Stimulated activated CD4-positive, alpha-beta T cell treated with anti-CD3 and anti-CD28 coated beads, Interleukin-4, amount 100 ng/mL, for 4 hours (primary cell): Measurements from ENCODE around the gene ZNF346.

Source experiments
- DNase-seq, 2 experiments: peaks; one replicate each; pipeline ENCODE4 v3.0.0-alpha.2; 2020

ZNF346 gene

GRCh38 chr5:177123789-177124485 lies 101.4 kb downstream of the ZNF346 start:
- DNase-seq = no peak

- no peak for DNase-seq
Observed at GRCh38 chr5:177124486-177124991, 102.0 kb downstream of the ZNF346 start.

DNA sequence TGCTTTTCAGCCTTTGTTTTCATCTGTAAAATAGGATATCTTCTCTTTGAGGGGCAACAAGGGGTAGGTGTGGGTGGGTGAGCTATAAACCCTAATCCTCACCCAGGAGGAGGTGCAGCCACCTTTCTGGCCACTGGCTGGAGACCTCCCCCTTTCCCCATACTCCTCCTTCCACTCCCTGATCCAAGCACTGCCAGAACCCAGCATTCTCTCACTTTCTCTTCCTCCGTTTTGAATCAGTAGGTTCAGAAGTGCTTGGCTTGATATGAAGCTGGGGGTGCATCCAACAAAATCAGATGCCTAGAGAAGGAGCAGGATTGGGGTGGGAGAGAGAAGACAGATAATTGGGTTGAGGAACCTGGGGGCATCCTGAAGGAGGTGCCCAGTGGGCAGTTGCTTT lies 104.3 kb downstream of the ZNF346 start:
- DNase-seq = no peak

- no peak for DNase-seq
Observed at GRCh38 chr5:177128551-177128981, 106.1 kb downstream of the ZNF346 start.

DNA sequence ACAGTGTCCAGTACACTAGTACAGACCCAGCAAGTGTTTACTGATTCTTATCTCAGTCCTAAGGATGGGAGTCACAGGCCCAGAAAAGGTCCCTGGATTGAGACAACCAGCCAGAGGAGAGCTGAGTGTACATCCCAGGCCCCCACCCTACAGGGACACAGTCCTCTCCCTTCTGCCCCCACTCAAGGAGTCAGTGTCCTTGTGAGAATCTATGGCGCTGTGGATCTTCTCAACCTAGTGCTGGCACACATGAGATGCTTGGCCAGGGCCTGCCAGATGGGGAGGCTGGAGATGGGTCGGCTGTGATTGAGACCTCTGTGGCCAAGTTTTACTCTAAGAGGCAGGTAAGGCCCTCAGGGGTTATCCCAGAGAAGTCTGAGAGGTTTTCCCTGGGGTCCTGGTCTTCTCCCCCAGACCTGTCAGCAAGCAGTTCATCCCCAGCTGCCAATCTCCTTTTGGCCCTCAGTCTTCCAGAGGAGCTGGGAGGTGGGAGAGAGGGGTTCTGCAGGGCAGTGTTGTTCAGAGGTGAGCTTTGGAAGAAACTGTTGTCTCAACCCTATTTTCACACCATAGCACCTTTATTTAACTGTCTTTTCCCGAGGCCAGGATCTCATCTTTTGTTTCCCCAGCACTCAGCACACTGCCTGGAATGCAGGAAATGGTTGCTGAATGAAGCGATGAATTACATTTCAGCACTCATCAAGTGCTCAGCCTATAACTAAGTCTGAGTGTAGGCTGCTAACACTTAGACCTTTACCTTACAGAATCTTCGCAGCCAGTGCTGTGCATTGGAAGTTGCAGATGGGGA lies 107.9 kb downstream of the ZNF346 start:
- DNase-seq = no peak
